Renal cortex interstitium (tissue), 11 donors: ENCODE results near the gene CLIP1. TPM values are rescaled to one million over a fixed set of nuclear protein-coding genes. Genes with fewer than 3 reads are reported as not detected.

Experiments
- DNase-seq, 11 donors: peaks; one replicate each; pipeline ENCODE4 v3.0.0-alpha.2; 2013; ENCODE audit warnings: low read depth in 9 of 11, low spot score in 4 of 11; ENCODE audit errors: extremely low read depth in 1 of 11
- polyA plus RNA-seq, 3 donors: library from polyadenylated mRNA; unstranded; fragments of 120-200 nt; gene quantifications; one replicate each; pipeline ENCODE4 v1.2.1, GENCODE V29; 2013; ENCODE audit not compliant: insufficient read length in 3 of 3

Gene CLIP1
- polyA plus RNA-seq, 3 donors = 37.4 to 42.7 (median 40.0) TPM

- DNase-seq = no peak
Measured at GRCh38 chr12:122336015-122336946, 86.2 kb downstream of the CLIP1 start.

GRCh38 chr12:122333142-122334087 lies 89.1 kb downstream of the CLIP1 start:
- peak in 1 of 11 donors; percentile 8 for DNase-seq

GRCh38 chr12:122327494-122328385 lies 94.7 kb downstream of the CLIP1 start:
- no peak for DNase-seq

- no peak for DNase-seq
Measured at GRCh38 chr12:122327014-122327413, 95.5 kb downstream of the CLIP1 start.

GRCh38 chr12:122326586-122326985 lies 95.9 kb downstream of the CLIP1 start:
- peak in 1 of 11 donors; percentile 8 for DNase-seq

GRCh38 chr12:122323311-122324019 lies 99.0 kb downstream of the CLIP1 start:
- no peak for DNase-seq

- DNase-seq = no peak
Measured at GRCh38 chr12:122322501-122322900, 100.0 kb downstream of the CLIP1 start.

GRCh38 chr12:122318607-122319605 lies 103.6 kb downstream of the CLIP1 start:
- DNase-seq = no peak

GRCh38 chr12:122312926-122313325 lies 109.5 kb downstream of the CLIP1 start:
- no peak for DNase-seq

GRCh38 chr12:122311696-122312095 lies 110.8 kb downstream of the CLIP1 start:
- no peak for DNase-seq

- no peak for DNase-seq
Measured at GRCh38 chr12:122310626-122311333, 111.7 kb downstream of the CLIP1 start.

GRCh38 chr12:122309564-122310121 lies 112.8 kb downstream of the CLIP1 start:
- no peak for DNase-seq

- no peak for DNase-seq
Measured at GRCh38 chr12:122308811-122309210, 113.7 kb downstream of the CLIP1 start.

GRCh38 chr12:122306407-122306806 lies 116.1 kb downstream of the CLIP1 start:
- no peak for DNase-seq

- no peak for DNase-seq
Measured at GRCh38 chr12:122304924-122305323, 117.5 kb downstream of the CLIP1 start.

GRCh38 chr12:122303068-122303467 lies 119.4 kb downstream of the CLIP1 start:
- no peak for DNase-seq
